SK-N-MC (cell line): Measurements from ENCODE around the gene ROBO2.

Experiments
- DNase-seq: peaks from one replicate; pipeline ENCODE4 v3.0.0-alpha.2; 2011; ENCODE audit warnings: low read depth, low spot score
- H3K27ac ChIP-seq: fragments of 200-600 bp; sonication (generic); 2 replicates; pipeline ENCODE4 v1.5.1; 2016; ENCODE audit warnings: mixed run types
- H3K36me3 ChIP-seq: fragments of 200-600 bp; sonication (generic); 2 replicates; pipeline ENCODE4 v1.6.1; 2017; ENCODE audit warnings: antibody characterized with exemption, low read length, mixed read lengths; ENCODE audit not compliant: insufficient read depth
- H3K4me3 ChIP-seq: fragments of 200-600 bp; sonication (generic); 2 replicates; pipeline ENCODE4 v1.5.1; 2016
- H3K9ac ChIP-seq: fragments of 200-600 bp; sonication (generic); 2 replicates; pipeline ENCODE4 v1.8.0; 2017; ENCODE audit warnings: mixed run types, mixed read lengths; ENCODE audit not compliant: insufficient read length
- H3K9me3 ChIP-seq: fragments of 200-600 bp; sonication (generic); 2 replicates; pipeline ENCODE4 v1.6.1; 2017; ENCODE audit warnings: low read depth, mild to moderate bottlenecking, antibody characterized with exemption, low read length, moderate library complexity, mixed read lengths
- EZH2 ChIP-seq: fragments of 200-600 bp; sonication (generic); IDR thresholded peaks from one replicate; pipeline ENCODE4 v1.6.1; 2017; ENCODE audit warnings: antibody characterized with exemption
- FOXP2 ChIP-seq: optimal IDR thresholded peaks from 2 replicates; pipeline ENCODE3; 2011; ENCODE audit warnings: mild to moderate bottlenecking, moderate library complexity; ENCODE audit not compliant: insufficient read depth; ENCODE audit errors: extremely low read length, control extremely low read depth
- POLR2AphosphoS5 ChIP-seq: IDR thresholded peaks from 2 replicates; pipeline ENCODE4 v1.6.1; 2012; ENCODE audit warnings: mild to moderate bottlenecking, low read depth, low read length, borderline replicate concordance

The ROBO2 gene

GRCh38 chr3:77372634-77373346 lies 332.9 kb downstream of the ROBO2 start:
- no peak for TF ChIP-seq POLR2AphosphoS5
- no peak for TF ChIP-seq FOXP2
- no peak for TF ChIP-seq EZH2
- H3K9me3 ChIP-seq = no peaks in the 10 kb centered on the region

GRCh38 chr3:77373619-77374018 lies 333.7 kb downstream of the ROBO2 start:
- no peaks in the 10 kb centered on the region for H3K9me3 ChIP-seq
- TF ChIP-seq FOXP2 = no peak
- no peak for TF ChIP-seq EZH2
- no peak overlapping the region for H3K9ac ChIP-seq
- no peak overlapping the region for H3K4me3 ChIP-seq
- no peak overlapping the region for H3K27ac ChIP-seq
- no peak for DNase-seq
- no peaks in the 10 kb centered on the region for H3K36me3 ChIP-seq

More at GRCh38 chr3:77372634-77373346, 332.9 kb downstream of the ROBO2 start:
- no peak for DNase-seq
- Histone ChIP-seq H3K9ac (no peak overlapping the region), H3K27ac (no peak overlapping the region), H3K36me3 (no peaks in the 10 kb centered on the region), H3K4me3 (no peak overlapping the region)

GRCh38 chr3:77376511-77376910 lies 336.6 kb downstream of the ROBO2 start:
- DNase-seq = no peak
- H3K9ac ChIP-seq = no peak overlapping the region
- H3K4me3 ChIP-seq = no peak overlapping the region
- no peaks in the 10 kb centered on the region for H3K9me3 ChIP-seq
- H3K36me3 ChIP-seq = no peaks in the 10 kb centered on the region
- no peak overlapping the region for H3K27ac ChIP-seq
- no peak for TF ChIP-seq POLR2AphosphoS5
- no peak for TF ChIP-seq EZH2
- TF ChIP-seq FOXP2 = no peak

- no peaks in the 10 kb centered on the region for H3K36me3 ChIP-seq
- H3K9me3 ChIP-seq = no peaks in the 10 kb centered on the region
- no peak for DNase-seq
- TF ChIP-seq FOXP2 (no peak), POLR2AphosphoS5 (no peak), EZH2 (no peak)
- H3K9ac ChIP-seq = no peak overlapping the region
- no peak overlapping the region for H3K27ac ChIP-seq
- no peak overlapping the region for H3K4me3 ChIP-seq
These were observed 337.8 kb downstream of the ROBO2 start for GRCh38 chr3:77377717-77378116.

- no peak overlapping the region for H3K4me3 ChIP-seq
- no peaks in the 10 kb centered on the region for H3K36me3 ChIP-seq
- no peak overlapping the region for H3K9ac ChIP-seq
- no peak overlapping the region for H3K27ac ChIP-seq
- no peaks in the 10 kb centered on the region for H3K9me3 ChIP-seq
- DNase-seq = no peak
- TF ChIP-seq EZH2 (no peak), POLR2AphosphoS5 (no peak), FOXP2 (no peak)
These were observed 340.2 kb downstream of the ROBO2 start for GRCh38 chr3:77380136-77380535.

- Histone ChIP-seq H3K36me3 (no peaks in the 10 kb centered on the region), H3K27ac (no peak overlapping the region), H3K4me3 (no peak overlapping the region), H3K9ac (no peak overlapping the region), H3K9me3 (no peaks in the 10 kb centered on the region)
- TF ChIP-seq FOXP2 = no peak
- TF ChIP-seq EZH2 = no peak
- no peak for TF ChIP-seq POLR2AphosphoS5
- DNase-seq = peak; percentile 5
These were observed 341.5 kb downstream of the ROBO2 start for GRCh38 chr3:77381431-77381830.

GRCh38 chr3:77392181-77392580 lies 352.3 kb downstream of the ROBO2 start:
- H3K4me3 ChIP-seq = no peak overlapping the region
- H3K36me3 ChIP-seq = no peaks in the 10 kb centered on the region
- TF ChIP-seq EZH2 = no peak
- TF ChIP-seq FOXP2 = no peak
- TF ChIP-seq POLR2AphosphoS5 = no peak
- H3K27ac ChIP-seq = no peak overlapping the region
- no peak overlapping the region for H3K9ac ChIP-seq
- H3K9me3 ChIP-seq = no peaks in the 10 kb centered on the region
- no peak for DNase-seq

- Histone ChIP-seq H3K36me3 (no peaks in the 10 kb centered on the region), H3K4me3 (no peak overlapping the region), H3K27ac (no peak overlapping the region), H3K9me3 (no peaks in the 10 kb centered on the region), H3K9ac (no peak overlapping the region)
- no peak for DNase-seq
- TF ChIP-seq FOXP2 = no peak
- TF ChIP-seq POLR2AphosphoS5 = no peak
- TF ChIP-seq EZH2 = no peak
These were observed 354.1 kb downstream of the ROBO2 start for GRCh38 chr3:77394046-77394445.

GRCh38 chr3:77404871-77405270 lies 365.0 kb downstream of the ROBO2 start:
- Histone ChIP-seq H3K9ac (no peak overlapping the region), H3K9me3 (no peaks in the 10 kb centered on the region), H3K27ac (no peak overlapping the region), H3K4me3 (no peak overlapping the region), H3K36me3 (no peaks in the 10 kb centered on the region)
- TF ChIP-seq FOXP2 (no peak), EZH2 (no peak), POLR2AphosphoS5 (no peak)
- no peak for DNase-seq
